GM19468 (cell line): Measurements from ENCODE around the gene CORO2A.
"Not testable (repeated sequence)": the region's sequence is repeated elsewhere in the genome, so short reads cannot be mapped to it uniquely, and the experiment has no call there.

Experiments
- ATAC-seq: cut with Tn5 transposase; IDR thresholded peaks from one replicate; pipeline ENCODE4 v1.9.1; 2021; ENCODE audit warnings: mild to moderate bottlenecking, moderate library complexity, moderate number of reproducible peaks; ENCODE audit not compliant: unreplicated experiment; ENCODE audit errors: extremely low read depth

The CORO2A gene

DNA sequence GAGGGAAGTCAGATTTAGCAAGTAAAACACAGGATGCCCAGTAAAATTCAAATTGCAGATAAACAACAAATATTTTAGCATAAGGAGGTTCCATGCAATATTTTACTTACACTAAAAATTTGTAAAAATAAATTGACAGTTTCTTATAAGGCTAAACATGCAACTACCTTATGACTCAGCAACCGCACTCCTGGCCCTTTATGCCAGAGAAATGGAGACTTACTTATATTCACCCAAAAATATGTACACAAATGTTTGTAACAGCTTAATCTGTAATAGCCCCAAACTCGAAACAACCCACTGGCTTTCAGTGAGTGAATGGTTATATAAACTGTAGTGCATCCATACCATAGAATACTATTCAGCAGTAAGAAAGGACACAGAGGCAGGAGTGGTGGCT lies 44.9 kb downstream of the CORO2A start:
- ATAC-seq, result no peak

GRCh38 chr9:98146101-98146991 lies 46.1 kb downstream of the CORO2A start:
- ATAC-seq, result no peak

GRCh38 chr9:98144631-98145030 lies 47.8 kb downstream of the CORO2A start:
- ATAC-seq, result no peak

- no peak for ATAC-seq
These were observed 48.4 kb downstream of the CORO2A start for GRCh38 chr9:98144076-98144475.

GRCh38 chr9:98142925-98143481 lies 49.4 kb downstream of the CORO2A start:
- ATAC-seq, result no peak

DNA sequence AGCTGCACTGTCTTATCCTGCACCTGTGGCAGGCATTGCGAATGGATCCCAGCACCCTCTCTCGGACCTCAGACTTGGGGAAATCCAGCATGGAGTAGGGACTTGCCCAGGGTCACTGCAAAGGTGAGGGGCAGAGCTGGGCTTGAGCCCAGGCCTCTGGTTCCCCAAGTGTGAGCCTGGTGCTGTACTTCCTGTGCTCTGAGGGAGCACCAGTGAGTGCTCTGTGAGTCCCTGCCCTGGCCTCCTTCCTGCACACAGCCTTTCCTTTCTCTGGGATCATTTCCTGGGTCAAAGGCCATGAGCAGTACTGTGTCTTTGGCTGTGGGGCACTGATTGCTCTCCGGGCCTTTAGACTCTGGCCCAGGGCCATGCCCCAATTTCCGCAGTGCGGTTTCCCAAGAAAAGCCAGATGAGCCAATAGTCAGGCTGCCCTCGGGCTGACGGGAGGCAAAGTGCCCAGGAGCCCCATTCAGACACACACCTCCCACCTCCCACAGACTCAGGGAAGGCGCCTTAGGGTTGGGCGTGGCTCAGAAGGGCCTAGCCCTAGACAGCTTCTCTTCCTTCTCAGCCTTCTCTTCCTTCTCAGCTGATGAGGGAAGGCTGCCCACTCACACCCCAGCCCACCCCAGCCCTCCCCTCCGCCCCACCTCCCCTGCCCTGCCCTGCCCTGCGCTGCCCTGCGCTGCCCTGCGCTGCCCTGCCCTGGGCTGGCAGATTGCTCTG lies 50.1 kb downstream of the CORO2A start:
- ATAC-seq, result no peak

GRCh38 chr9:98140503-98140902 lies 51.9 kb downstream of the CORO2A start:
- ATAC-seq, result no peak

DNA sequence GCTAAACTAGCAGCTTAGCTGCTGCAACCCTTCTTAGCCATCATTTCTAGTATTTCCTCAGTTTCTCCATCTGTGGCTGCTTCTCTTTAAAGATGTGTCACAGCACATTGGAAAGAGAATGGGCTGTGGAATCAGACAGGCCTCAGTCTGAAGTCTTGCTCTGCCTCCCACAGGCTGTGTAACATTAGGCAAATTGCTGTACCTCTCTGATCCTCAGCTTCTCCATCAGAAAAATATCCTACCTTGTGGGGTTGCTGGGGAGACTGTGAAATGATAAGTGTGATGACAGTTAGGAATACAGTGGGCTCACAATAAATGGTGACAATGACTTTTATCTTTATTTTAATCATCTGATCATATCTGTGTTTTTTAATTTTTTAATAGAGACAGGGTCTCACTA lies 55.9 kb downstream of the CORO2A start:
- ATAC-seq, result no peak

DNA sequence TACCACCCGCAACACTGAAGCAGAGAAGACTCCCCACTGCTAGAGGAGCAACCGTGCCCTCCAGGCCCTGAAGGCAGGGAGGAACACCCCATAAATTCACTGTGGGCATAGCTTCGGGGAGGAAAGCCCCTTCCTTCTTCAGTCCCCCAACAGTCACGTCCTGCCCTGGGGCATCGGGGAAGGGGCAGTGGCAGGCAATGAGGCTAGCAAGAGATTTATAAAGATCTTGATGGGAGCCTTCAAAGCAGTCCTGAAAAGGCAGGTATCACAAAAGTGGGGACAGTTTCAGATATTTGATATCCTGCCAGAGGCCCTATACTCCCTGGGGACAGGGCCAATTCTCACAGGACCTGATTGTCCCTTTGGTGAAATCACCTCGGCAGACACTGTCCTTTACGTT lies 56.5 kb downstream of the CORO2A start:
- ATAC-seq, result no peak

DNA sequence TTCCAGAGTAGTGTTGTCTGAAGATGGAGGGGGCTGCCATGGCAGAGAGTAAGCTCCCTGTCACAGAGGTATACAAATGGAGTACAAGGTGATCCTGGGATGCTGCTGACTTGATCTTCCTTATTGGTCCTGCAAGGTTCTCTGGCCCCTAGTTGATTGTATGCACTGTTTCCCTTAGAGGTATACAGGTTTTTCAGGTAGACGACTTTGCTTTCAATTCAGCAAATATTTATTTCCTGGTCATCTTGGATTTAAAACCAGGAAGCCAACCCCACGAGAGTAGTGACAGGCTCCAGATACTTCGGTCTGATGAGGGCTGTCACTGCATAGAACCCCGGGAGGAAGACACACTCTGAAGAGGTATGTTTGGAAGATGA lies 56.9 kb downstream of the CORO2A start:
- no peak for ATAC-seq

GRCh38 chr9:98134702-98135557 lies 57.5 kb downstream of the CORO2A start:
- ATAC-seq, result no peak

DNA sequence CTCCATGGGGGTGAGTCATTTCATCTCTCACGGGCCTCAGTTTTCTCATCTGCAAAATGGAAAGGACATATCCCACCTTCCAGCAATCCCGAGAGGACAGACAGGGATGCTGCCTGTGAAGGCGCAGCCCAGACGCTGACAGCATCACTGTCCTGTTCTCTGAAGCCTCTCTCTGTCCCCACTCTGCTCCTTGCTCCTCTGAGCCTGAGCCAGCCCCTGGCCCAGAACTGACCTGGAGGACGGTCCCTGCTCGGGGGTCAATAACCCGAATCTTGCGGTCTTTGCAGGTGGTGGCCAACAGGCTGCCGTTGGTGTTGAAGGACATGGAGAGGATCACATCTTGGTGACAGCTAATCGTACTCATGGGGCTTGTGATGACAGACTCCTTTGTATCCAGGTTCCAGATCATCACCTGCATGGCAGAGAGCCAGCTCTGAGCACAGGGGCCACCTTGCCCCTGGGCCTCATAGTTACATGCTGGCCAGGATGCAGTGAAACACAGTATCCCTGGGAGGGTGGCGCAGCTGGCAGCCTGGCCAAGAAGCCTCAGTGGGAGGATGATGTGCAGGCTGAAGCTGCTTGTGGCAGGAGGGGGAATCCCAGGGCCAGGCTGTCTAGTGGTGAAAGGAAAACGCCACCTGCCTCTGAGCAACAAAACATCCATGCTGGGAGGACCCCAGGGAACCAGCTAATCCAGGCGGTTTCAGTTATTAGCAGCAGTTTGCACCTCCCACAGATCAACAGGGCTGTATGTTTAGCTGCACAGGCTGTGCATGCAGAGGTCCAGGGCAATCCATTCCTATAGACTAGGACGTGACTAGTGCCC lies 59.4 kb downstream of the CORO2A start:
- ATAC-seq, result no peak

DNA sequence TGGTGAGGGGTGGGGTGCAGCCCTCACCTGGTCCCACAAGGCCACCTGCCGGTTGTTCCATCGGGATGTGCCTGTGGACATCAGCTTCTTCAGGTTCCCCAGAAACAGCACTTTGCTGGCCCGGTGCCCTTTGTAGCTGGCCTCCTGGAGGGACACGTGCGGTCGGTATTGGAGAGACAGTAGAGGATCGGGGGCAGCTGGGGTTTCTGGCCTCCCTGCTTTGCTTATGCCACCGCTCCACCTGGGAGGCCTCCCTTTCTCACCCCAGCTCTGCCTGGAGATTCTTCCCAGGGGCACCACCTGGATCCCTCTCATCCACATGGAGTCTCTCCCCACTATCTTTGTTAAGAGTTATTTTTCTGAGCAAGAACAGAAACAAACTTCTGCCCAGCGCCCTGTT lies 60.3 kb downstream of the CORO2A start:
- ATAC-seq, result no peak

DNA sequence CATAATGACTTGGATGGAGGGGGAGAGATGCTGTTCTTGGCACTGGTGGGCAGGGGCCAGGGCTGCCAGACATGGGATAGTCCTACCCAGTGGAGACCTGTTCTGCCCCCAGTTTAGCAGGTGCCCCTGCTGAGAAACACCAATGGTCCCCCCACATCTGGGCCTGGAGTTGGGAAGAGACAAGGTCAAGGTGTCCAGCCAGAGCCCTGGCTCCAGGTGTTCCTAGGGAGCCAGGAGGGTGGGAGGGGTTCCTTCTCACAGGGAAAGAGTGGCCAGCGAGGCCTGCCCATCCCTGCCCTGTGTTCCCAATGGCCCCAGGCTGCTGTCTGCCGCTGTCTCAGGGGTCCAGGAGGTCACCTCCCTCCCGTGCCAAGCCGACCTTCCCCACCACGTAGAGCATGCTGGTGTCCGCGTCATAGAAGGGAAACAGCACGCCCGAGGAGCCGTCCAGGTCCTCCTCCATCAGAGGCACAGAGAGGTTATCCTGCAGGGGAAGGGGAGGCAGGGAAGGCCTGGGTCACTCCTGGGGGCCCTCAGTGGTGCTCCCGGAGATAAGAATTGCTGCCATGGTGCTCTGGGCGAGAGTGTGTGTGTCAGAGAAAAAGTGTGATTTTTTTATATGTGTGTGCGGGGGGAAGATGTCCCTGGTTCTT lies 61.7 kb downstream of the CORO2A start:
- no peak for ATAC-seq

DNA sequence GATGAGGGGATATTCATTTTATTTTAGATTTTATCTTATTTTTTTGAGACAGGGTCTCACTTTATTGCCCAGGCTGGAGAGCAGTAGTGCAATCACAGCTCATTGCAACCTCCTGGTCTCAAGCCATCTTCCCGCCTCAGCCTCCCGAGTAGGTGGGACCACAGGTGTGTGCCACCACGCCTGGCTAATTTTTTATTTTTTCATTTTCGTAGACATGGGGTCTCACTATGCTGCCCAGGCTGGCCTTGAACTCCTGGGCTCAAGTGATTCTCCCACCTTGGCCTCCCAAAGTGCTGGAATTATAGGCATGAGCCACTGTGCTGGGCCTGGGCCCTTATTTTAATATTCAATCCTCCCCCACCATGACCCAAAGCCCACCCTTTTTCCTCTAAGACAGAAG lies 62.4 kb downstream of the CORO2A start:
- ATAC-seq, result not testable (repeated sequence)

GRCh38 chr9:98129451-98129881 lies 63.0 kb downstream of the CORO2A start:
- ATAC-seq, result no peak

GRCh38 chr9:98128316-98128715 lies 64.1 kb downstream of the CORO2A start:
- ATAC-seq, result no peak

DNA sequence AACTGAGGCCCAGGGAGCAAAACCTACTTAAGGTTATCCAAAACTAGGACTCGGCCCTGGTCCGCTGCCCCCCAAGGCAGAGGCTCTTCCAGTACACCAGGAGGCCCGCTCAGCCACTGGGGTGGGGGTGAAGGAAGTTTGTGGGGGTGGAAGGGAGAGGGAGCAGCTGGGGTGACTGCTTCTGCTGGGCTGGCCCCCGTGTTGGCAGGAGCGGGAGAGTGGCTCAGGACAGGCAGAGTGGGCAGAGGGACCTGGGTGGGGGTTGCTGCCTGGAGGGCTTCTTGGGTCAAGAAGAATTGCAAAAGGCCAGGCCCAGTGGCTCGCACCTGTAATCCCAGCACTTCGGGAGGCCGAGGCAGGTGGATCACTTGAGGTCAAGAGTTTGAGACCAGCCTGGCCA lies 65.2 kb downstream of the CORO2A start:
- no peak for ATAC-seq
